ENCODE results near the gene VWA7. TPM values are rescaled to one million over a fixed set of nuclear protein-coding genes. Genes with fewer than 3 reads are reported as not detected.
A peak's percentile ranks its signal among the peaks of the same experiment; 100 is the strongest.

Gene VWA7
- total and polyA plus RNA-seq, 4 donors: 2.2 to 14.2 (median 5.7) TPM

- WGBS, 2 donors: 18 to 32% methylated on average over 36 of the region's 36 CpGs
- peak; percentile 19 for ATAC-seq (ENCODE audit: insufficient read depth, low FRiP score)
- peak within 1 kb of the TSS; percentile 36 for H3K4me3 ChIP-seq
- TF ChIP-seq CTCF (IDR thresholded peaks at IDR 0.05; ENCODE audit: control extremely low read depth, extremely low read depth): no peak
- peaks cover 7 to 43% (median 33%) of the 10 kb centered on the region in 4 donors for H3K36me3 ChIP-seq (ENCODE audit: control insufficient read depth in 4 of 4, insufficient read depth in 4 of 4, low read length in 4 of 4)
- H3K4me1 ChIP-seq (ENCODE audit: control insufficient read depth in 5 of 5, insufficient read depth in 5 of 5, low read length in 5 of 5): peaks cover 0 to 16% (median 7%) of the 10 kb centered on the region in 5 donors
- peak within 1 kb of the TSS; percentile 90 to 93 for H3K27ac ChIP-seq (ENCODE audit: low read depth in 1 of 2, low read length in 1 of 2)
- H3K27me3 ChIP-seq (ENCODE audit: control insufficient read depth in 3 of 3, insufficient read depth in 3 of 3, low read length in 2 of 3): no peaks in the 10 kb centered on the region
- peak within 1 kb of the TSS; percentile 70 to 78 for H3K9ac ChIP-seq (ENCODE audit: insufficient read depth in 1 of 2, low read length in 2 of 2)
- DNase-seq: no peak
- H3K9me3 ChIP-seq (ENCODE audit: control insufficient read depth in 4 of 4, insufficient read depth in 3 of 4, low read length in 3 of 4): no peaks in the 10 kb centered on the region
Measured at GRCh38 chr6:31728767-31729514, 48.2 kb downstream of the VWA7 start, which contains the start of gene DDAH2. Gene DDAH2 (minus strand): TSS chr6:31729299. CDS start chr6:31729161, 138 bp downstream.

- H3K9me3 ChIP-seq (ENCODE audit: control insufficient read depth in 4 of 4, insufficient read depth in 3 of 4, low read length in 3 of 4): no peaks in the 10 kb centered on the region
- H3K4me3 ChIP-seq: peak overlapping the region; percentile 36
- 75 to 77% methylated on average over 41 of the region's 41 CpGs for WGBS, 2 donors
- TF ChIP-seq CTCF (IDR thresholded peaks at IDR 0.05; ENCODE audit: control extremely low read depth, extremely low read depth): no peak
- H3K36me3 ChIP-seq (ENCODE audit: control insufficient read depth in 4 of 4, insufficient read depth in 4 of 4, low read length in 4 of 4): peaks cover 5 to 35% (median 26%) of the 10 kb centered on the region in 4 donors
- H3K9ac ChIP-seq (ENCODE audit: insufficient read depth in 1 of 2, low read length in 2 of 2): peak overlapping the region; percentile 36 to 41
- ATAC-seq (ENCODE audit: insufficient read depth, low FRiP score): no peak
- H3K27me3 ChIP-seq (ENCODE audit: control insufficient read depth in 3 of 3, insufficient read depth in 3 of 3, low read length in 2 of 3): no peaks in the 10 kb centered on the region
- H3K27ac ChIP-seq (ENCODE audit: low read depth in 1 of 2, low read length in 1 of 2): peak overlapping the region in 1 of 2 donors; percentile 90
- DNase-seq: no peak
- peaks cover 0 to 16% (median 6%) of the 10 kb centered on the region in 5 donors for H3K4me1 ChIP-seq (ENCODE audit: control insufficient read depth in 5 of 5, insufficient read depth in 5 of 5, low read length in 5 of 5)
Measured at GRCh38 chr6:31727717-31728671, 49.1 kb downstream of the VWA7 start.

- ATAC-seq (ENCODE audit: insufficient read depth, low FRiP score) (no peak), DNase-seq (no peak)
- H3K9ac ChIP-seq (ENCODE audit: insufficient read depth in 1 of 2, low read length in 2 of 2): no peak overlapping the region
- 54 to 58% methylated on average over 7 of the region's 7 CpGs for WGBS, 2 donors
- no peak overlapping the region for H3K4me3 ChIP-seq
- peak overlapping the region in 1 of 2 donors; percentile 80 for H3K27ac ChIP-seq (ENCODE audit: low read depth in 1 of 2, low read length in 1 of 2)
- TF ChIP-seq CTCF (IDR thresholded peaks at IDR 0.05; ENCODE audit: control extremely low read depth, extremely low read depth): no peak
- H3K4me1 ChIP-seq (ENCODE audit: control insufficient read depth in 5 of 5, insufficient read depth in 5 of 5, low read length in 5 of 5): peaks cover 0 to 16% (median 6%) of the 10 kb centered on the region in 5 donors
- no peaks in the 10 kb centered on the region for H3K9me3 ChIP-seq (ENCODE audit: control insufficient read depth in 4 of 4, insufficient read depth in 3 of 4, low read length in 3 of 4)
- no peaks in the 10 kb centered on the region for H3K27me3 ChIP-seq (ENCODE audit: control insufficient read depth in 3 of 3, insufficient read depth in 3 of 3, low read length in 2 of 3)
- peaks cover 5 to 34% (median 24%) of the 10 kb centered on the region in 4 donors for H3K36me3 ChIP-seq (ENCODE audit: control insufficient read depth in 4 of 4, insufficient read depth in 4 of 4, low read length in 4 of 4)
Measured at GRCh38 chr6:31727034-31727716, 50.0 kb downstream of the VWA7 start.

Data from lung (tissue), 12 donors.